Measurements from ENCODE around the gene ADGRG3. TPM values are rescaled to one million over a fixed set of nuclear protein-coding genes. Genes with fewer than 3 reads are reported as not detected.

ADGRG3 gene
- total RNA-seq, 2 experiments from 2014 or later: not detected

- H3K4me1 Mint-ChIP-seq (ENCODE audit: low read depth): no peaks in the 10 kb centered on the region
- no peaks in the 10 kb centered on the region for H3K9me3 Mint-ChIP-seq
- H3K4me3 Mint-ChIP-seq: no peak overlapping the region
- H3K27ac Mint-ChIP-seq: no peak overlapping the region
- H3K36me3 Mint-ChIP-seq (ENCODE audit: low read depth): no peaks in the 10 kb centered on the region
- TF ChIP-seq CTCF (IDR thresholded peaks at IDR 0.05): no peak
- DNase-seq (peak; percentile 42), ATAC-seq (peak; percentile 40)
- ChIA-PET POLR2A (interaction anchor here (0.6 to 1.8 kb wide), 3 partner anchors 9 to 64 kb away, joined by 3 to 10 read pairs (median 6); no protein-coding TSS in a partner anchor), CTCF (interaction anchor here (0.9 to 8.4 kb wide), 6 partner anchors 9 to 63 kb away, joined by 3 to 74 read pairs (median 15); no protein-coding TSS in a partner anchor)
- intact Hi-C loops (cut with micrococcal nuclease): no loop called here
- no peaks in the 10 kb centered on the region for H3K27me3 Mint-ChIP-seq
These were observed 28.8 kb upstream of the ADGRG3 start for GRCh38 chr16:57639172-57639887.

- H3K27me3 Mint-ChIP-seq: no peaks in the 10 kb centered on the region
- intact Hi-C loops (cut with micrococcal nuclease): no loop called here
These were observed 27.9 kb upstream of the ADGRG3 start for GRCh38 chr16:57640185-57640584.

GRCh38 chr16:57640612-57641011 lies 27.5 kb upstream of the ADGRG3 start:
- TF ChIP-seq CTCF (IDR thresholded peaks at IDR 0.05): no peak
- Mint-ChIP-seq H3K36me3 (ENCODE audit: low read depth) (no peaks in the 10 kb centered on the region), H3K9me3 (no peaks in the 10 kb centered on the region), H3K27ac (no peak overlapping the region), H3K27me3 (no peaks in the 10 kb centered on the region), H3K4me1 (ENCODE audit: low read depth) (no peaks in the 10 kb centered on the region), H3K4me3 (no peak overlapping the region)
- ChIA-PET CTCF (interaction anchor here (0.9 to 8.4 kb wide), 5 partner anchors 8 to 64 kb away, joined by 3 to 74 read pairs (median 3); no protein-coding TSS in a partner anchor), POLR2A (interaction anchor here (1.0 kb wide), 1 partner anchor 49 kb away, joined by 3 read pairs; no protein-coding TSS in a partner anchor)
- DNase-seq (no peak), ATAC-seq (no peak)
- intact Hi-C loops (cut with micrococcal nuclease): no loop called here

More at GRCh38 chr16:57640185-57640584, 27.9 kb upstream of the ADGRG3 start:
- ATAC-seq (no peak), DNase-seq (no peak)
- H3K4me3 Mint-ChIP-seq: no peak overlapping the region
- ChIA-PET CTCF (interaction anchor here (0.9 to 8.4 kb wide), 8 partner anchors 9 to 64 kb away, joined by 3 to 74 read pairs (median 6); no protein-coding TSS in a partner anchor), POLR2A (no interaction called here)
- no peak overlapping the region for H3K27ac Mint-ChIP-seq
- H3K4me1 Mint-ChIP-seq (ENCODE audit: low read depth): no peaks in the 10 kb centered on the region
- no peaks in the 10 kb centered on the region for H3K36me3 Mint-ChIP-seq (ENCODE audit: low read depth)
- TF ChIP-seq CTCF (IDR thresholded peaks at IDR 0.05): no peak
- H3K9me3 Mint-ChIP-seq: no peaks in the 10 kb centered on the region

GRCh38 chr16:57642160-57643135 lies 25.7 kb upstream of the ADGRG3 start:
- ATAC-seq (no peak), DNase-seq (no peak)
- Mint-ChIP-seq H3K27me3 (no peaks in the 10 kb centered on the region), H3K4me3 (no peak overlapping the region), H3K36me3 (ENCODE audit: low read depth) (no peaks in the 10 kb centered on the region), H3K9me3 (no peaks in the 10 kb centered on the region), H3K4me1 (ENCODE audit: low read depth) (peaks cover 9% of the 10 kb centered on the region), H3K27ac (no peak overlapping the region)
- TF ChIP-seq CTCF (IDR thresholded peaks at IDR 0.05): no peak
- ChIA-PET CTCF (interaction anchor here (1.2 to 3.2 kb wide), 7 partner anchors 12 to 66 kb away, joined by 3 to 18 read pairs (median 5); no protein-coding TSS in a partner anchor), POLR2A (no interaction called here)
- intact Hi-C loops (cut with micrococcal nuclease): no loop called here
